MM.1S (cell line): Measurements from ENCODE around the gene TANC1.

ENCODE experiments used
- DNase-seq: peaks from one replicate; pipeline ENCODE4 v3.0.0-alpha.2; 2015
- H2AFZ ChIP-seq: fragments of 300-600 bp; sonication (generic); 2 replicates; pipeline ENCODE4 v1.6.0; 2016; ENCODE audit warnings: antibody characterized with exemption, low read length
- H3F3A ChIP-seq: fragments of 300-600 bp; sonication (generic); 2 replicates; pipeline ENCODE4 v1.6.1; 2016; ENCODE audit warnings: mild to moderate bottlenecking, antibody characterized with exemption, low read length, moderate library complexity, mixed read lengths; ENCODE audit not compliant: insufficient read depth
- H3K27ac ChIP-seq: fragments of 300-600 bp; sonication (generic); 2 replicates; pipeline ENCODE4 v1.5.1; 2016; ENCODE audit warnings: mild to moderate bottlenecking, low read length
- H3K27me3 ChIP-seq: fragments of 300-600 bp; sonication (generic); replicated peaks from 2 replicates; pipeline ENCODE4 v1.6.0; 2016; ENCODE audit warnings: low read length; ENCODE audit not compliant: insufficient read depth
- H3K36me3 ChIP-seq: fragments of 300-600 bp; sonication (generic); replicated peaks from 2 replicates; pipeline ENCODE4 v1.6.1; 2016; ENCODE audit warnings: mild to moderate bottlenecking, low read length, mixed read lengths; ENCODE audit not compliant: insufficient read depth
- H3K4me1 ChIP-seq: fragments of 300-600 bp; sonication (generic); 2 replicates; pipeline ENCODE4 v1.6.1; 2016; ENCODE audit warnings: low read length, mixed read lengths
- H3K4me2 ChIP-seq: fragments of 300-600 bp; sonication (generic); 2 replicates; pipeline ENCODE4 v1.6.0; 2016; ENCODE audit warnings: low read depth, low read length
- H3K4me3 ChIP-seq: fragments of 300-600 bp; sonication (generic); 2 replicates; pipeline ENCODE4 v1.5.1; 2016; ENCODE audit warnings: low read length, mixed read lengths
- H3K79me2 ChIP-seq: fragments of 300-600 bp; sonication (generic); 2 replicates; pipeline ENCODE4 v1.6.1; 2016; ENCODE audit warnings: mixed run types, low read length, mixed read lengths
- H3K9ac ChIP-seq: fragments of 300-600 bp; sonication (generic); 2 replicates; pipeline ENCODE4 v1.6.1; 2016; ENCODE audit warnings: low read length, mixed read lengths
- H3K9me2 ChIP-seq: fragments of 300-600 bp; sonication (generic); replicated peaks from 2 replicates; pipeline ENCODE4 v1.6.1; 2016; ENCODE audit warnings: mild to moderate bottlenecking, low read length, mixed read lengths; ENCODE audit not compliant: insufficient read depth
- H3K9me3 ChIP-seq: fragments of 300-600 bp; sonication (generic); replicated peaks from 2 replicates; pipeline ENCODE4 v1.6.1; 2016; ENCODE audit warnings: mild to moderate bottlenecking, low read length, mixed read lengths; ENCODE audit not compliant: insufficient read depth
- H4K20me1 ChIP-seq: fragments of 300-600 bp; sonication (generic); 2 replicates; pipeline ENCODE4 v1.6.1; 2016; ENCODE audit warnings: mild to moderate bottlenecking, low read length, moderate library complexity, mixed read lengths; ENCODE audit not compliant: insufficient read depth
- EZH2 ChIP-seq: fragments of 300-600 bp; sonication (generic); optimal IDR thresholded peaks from 2 replicates; pipeline ENCODE3; 2017; ENCODE audit warnings: low read depth, mild to moderate bottlenecking, antibody characterized with exemption, low read length, mixed read lengths
- EZH2phosphoT487 ChIP-seq: fragments of 300-600 bp; sonication (generic); IDR thresholded peaks from 2 replicates; pipeline ENCODE4 v1.6.1; 2018; ENCODE audit warnings: antibody characterized with exemption, low read length
- TF ChIP-seq, protein P1 (sequence below): fragments of 300-600 bp; sonication (generic); IDR thresholded peaks from 2 replicates; pipeline ENCODE4 v1.5.1; 2016; ENCODE audit warnings: antibody characterized with exemption, low read length, mixed read lengths

The TANC1 gene

DNA sequence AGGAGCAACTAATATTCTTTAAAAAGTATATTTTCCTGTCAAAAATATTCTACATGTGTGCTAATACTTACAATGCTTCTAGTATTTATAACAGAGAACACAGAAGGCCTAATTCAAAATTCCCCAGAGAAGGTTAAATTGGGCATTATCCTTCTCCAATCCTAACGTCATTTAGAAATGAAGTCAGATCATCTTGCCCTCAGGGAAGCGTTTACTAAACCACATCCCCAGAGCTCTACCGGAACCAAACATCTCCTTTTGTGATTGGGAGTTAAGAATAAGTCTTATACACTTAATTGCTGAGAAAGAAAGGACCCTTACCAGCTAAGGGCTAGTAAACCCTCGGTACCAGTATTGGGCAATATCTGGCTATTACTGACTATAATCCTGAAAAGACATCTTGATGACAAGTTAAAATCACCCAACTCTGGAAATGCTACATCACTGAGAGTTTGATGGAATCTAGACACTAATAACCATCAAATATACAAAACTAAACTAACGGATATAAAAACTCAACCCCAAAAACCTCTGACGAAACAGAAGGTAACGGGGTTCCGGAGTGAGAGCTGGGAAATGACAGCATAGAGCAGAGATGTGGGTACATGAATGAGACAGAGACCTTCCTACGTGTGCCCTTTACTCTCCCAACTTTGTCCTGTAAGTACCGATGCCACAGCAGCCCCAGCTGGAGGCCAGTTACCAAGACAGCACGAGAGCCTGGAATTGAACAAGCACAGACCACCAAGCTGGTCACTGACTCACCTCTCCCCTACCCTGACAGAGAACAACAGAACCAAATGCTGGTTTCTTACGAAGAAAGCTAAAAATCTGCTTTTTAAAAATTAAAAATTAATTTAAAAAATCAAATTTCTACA lies 283.1 kb downstream of the TANC1 start:
- Histone ChIP-seq H3K27ac (no peak overlapping the region), H2AFZ (no peak overlapping the region), H3K4me2 (no peak overlapping the region), H3K4me1 (no peaks in the 10 kb centered on the region), H3K4me3 (no peak overlapping the region), H3K9me2 (no peaks in the 10 kb centered on the region), H3K9ac (no peak overlapping the region), H3K79me2 (no peaks in the 10 kb centered on the region), H3K36me3 (no peaks in the 10 kb centered on the region), H3F3A (no peaks in the 10 kb centered on the region), H3K9me3 (no peaks in the 10 kb centered on the region), H4K20me1 (no peaks in the 10 kb centered on the region), H3K27me3 (no peaks in the 10 kb centered on the region)
- no peak for DNase-seq
- TF ChIP-seq, protein P1, sequence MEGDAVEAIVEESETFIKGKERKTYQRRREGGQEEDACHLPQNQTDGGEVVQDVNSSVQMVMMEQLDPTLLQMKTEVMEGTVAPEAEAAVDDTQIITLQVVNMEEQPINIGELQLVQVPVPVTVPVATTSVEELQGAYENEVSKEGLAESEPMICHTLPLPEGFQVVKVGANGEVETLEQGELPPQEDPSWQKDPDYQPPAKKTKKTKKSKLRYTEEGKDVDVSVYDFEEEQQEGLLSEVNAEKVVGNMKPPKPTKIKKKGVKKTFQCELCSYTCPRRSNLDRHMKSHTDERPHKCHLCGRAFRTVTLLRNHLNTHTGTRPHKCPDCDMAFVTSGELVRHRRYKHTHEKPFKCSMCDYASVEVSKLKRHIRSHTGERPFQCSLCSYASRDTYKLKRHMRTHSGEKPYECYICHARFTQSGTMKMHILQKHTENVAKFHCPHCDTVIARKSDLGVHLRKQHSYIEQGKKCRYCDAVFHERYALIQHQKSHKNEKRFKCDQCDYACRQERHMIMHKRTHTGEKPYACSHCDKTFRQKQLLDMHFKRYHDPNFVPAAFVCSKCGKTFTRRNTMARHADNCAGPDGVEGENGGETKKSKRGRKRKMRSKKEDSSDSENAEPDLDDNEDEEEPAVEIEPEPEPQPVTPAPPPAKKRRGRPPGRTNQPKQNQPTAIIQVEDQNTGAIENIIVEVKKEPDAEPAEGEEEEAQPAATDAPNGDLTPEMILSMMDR, result no peak
- TF ChIP-seq EZH2phosphoT487, result no peak
- TF ChIP-seq EZH2, result no peak

DNA sequence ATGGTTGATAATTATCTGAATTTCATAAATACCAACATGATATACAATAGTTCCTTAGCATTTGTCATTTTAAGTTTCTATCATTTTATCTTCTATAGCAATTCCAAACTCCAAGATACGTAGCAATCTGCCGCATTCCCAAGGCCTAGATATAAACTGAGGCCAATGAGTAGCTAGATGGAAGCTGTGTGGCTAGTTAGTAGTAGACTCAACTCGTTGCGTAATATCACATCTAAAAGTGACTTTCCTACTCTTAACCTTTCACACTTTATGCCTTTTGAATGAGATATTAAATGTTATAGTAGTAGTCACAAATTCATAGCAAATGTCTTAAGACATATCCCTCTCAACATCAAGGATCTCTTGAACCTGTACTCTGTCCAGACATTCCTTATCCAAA lies 284.5 kb downstream of the TANC1 start:
- Histone ChIP-seq H3K4me2 (no peak overlapping the region), H3K79me2 (no peaks in the 10 kb centered on the region), H3K9me2 (no peaks in the 10 kb centered on the region), H4K20me1 (no peaks in the 10 kb centered on the region), H3K9ac (no peak overlapping the region), H2AFZ (no peak overlapping the region), H3K4me1 (no peaks in the 10 kb centered on the region), H3K36me3 (no peaks in the 10 kb centered on the region), H3K4me3 (no peak overlapping the region), H3K27ac (no peak overlapping the region), H3F3A (no peaks in the 10 kb centered on the region), H3K27me3 (no peaks in the 10 kb centered on the region), H3K9me3 (no peaks in the 10 kb centered on the region)
- TF ChIP-seq EZH2 (no peak), EZH2phosphoT487 (no peak)
- TF ChIP-seq, protein P1, result no peak
- DNase-seq, result no peak

DNA sequence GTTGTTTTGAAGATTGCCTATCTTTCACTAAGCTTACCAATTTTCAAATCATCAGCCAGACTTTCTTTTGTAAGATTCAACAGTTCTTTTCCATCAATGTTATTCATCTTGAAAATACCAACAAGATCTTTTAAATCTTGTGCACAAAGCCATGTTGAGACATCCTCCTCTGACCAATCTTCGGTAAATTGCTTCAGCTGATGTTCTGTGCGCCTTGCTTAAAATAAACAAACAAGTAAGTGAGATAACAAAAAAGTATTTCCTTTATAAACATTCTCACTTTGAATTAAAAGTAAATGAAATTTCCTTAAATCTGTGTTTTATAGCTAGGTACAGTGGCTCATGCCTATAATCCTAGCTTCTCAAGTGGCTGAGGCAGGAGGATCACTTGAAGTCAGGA lies 287.7 kb downstream of the TANC1 start:
- no peak for DNase-seq
- Histone ChIP-seq H3K27ac (no peak overlapping the region), H2AFZ (no peak overlapping the region), H3K36me3 (no peaks in the 10 kb centered on the region), H3K9me2 (no peaks in the 10 kb centered on the region), H3K27me3 (no peaks in the 10 kb centered on the region), H3K4me3 (no peak overlapping the region), H3K9me3 (no peaks in the 10 kb centered on the region), H3K4me2 (no peak overlapping the region), H3F3A (no peaks in the 10 kb centered on the region), H4K20me1 (no peaks in the 10 kb centered on the region), H3K79me2 (no peaks in the 10 kb centered on the region), H3K4me1 (no peaks in the 10 kb centered on the region), H3K9ac (no peak overlapping the region)
- TF ChIP-seq EZH2 (no peak), EZH2phosphoT487 (no peak)
- TF ChIP-seq, protein P1, result no peak
